HG03521 (cell line): Measurements from ENCODE around the gene CLDN4.
"Not testable (repeated sequence)": the region's sequence is repeated elsewhere in the genome, so short reads cannot be mapped to it uniquely, and the experiment has no call there.

ENCODE experiments used
- ATAC-seq: cut with Tn5 transposase; IDR thresholded peaks from one replicate; pipeline ENCODE4 v1.9.1; 2021; ENCODE audit warnings: mild to moderate bottlenecking, moderate library complexity; ENCODE audit not compliant: unreplicated experiment

The CLDN4 gene, protein sequence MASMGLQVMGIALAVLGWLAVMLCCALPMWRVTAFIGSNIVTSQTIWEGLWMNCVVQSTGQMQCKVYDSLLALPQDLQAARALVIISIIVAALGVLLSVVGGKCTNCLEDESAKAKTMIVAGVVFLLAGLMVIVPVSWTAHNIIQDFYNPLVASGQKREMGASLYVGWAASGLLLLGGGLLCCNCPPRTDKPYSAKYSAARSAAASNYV

DNA sequence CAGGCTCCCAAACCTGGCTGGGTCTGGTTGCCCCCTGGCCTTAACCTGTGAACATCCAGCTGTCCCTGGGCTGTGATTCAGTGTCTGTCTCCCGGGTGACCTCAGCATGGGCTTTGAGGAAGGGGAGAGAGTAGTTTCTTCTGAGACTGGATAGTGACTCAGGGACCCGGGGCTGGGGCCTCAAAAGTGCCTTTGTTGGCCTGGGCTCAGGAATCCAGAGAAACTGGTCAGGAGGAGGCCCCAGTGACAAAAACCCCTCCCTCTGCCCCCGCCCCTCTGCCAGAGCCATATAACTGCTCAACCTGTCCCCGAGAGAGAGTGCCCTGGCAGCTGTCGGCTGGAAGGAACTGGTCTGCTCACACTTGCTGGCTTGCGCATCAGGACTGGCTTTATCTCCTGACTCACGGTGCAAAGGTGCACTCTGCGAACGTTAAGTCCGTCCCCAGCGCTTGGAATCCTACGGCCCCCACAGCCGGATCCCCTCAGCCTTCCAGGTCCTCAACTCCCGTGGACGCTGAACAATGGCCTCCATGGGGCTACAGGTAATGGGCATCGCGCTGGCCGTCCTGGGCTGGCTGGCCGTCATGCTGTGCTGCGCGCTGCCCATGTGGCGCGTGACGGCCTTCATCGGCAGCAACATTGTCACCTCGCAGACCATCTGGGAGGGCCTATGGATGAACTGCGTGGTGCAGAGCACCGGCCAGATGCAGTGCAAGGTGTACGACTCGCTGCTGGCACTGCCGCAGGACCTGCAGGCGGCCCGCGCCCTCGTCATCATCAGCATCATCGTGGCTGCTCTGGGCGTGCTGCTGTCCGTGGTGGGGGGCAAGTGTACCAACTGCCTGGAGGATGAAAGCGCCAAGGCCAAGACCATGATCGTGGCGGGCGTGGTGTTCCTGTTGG is at the start of gene CLDN4:
TSS of gene CLDN4 (plus strand) at position 316 of the 903 bp plus-strand sequence. CDS start at position 522, 206 bp downstream.
- no peak for ATAC-seq

DNA sequence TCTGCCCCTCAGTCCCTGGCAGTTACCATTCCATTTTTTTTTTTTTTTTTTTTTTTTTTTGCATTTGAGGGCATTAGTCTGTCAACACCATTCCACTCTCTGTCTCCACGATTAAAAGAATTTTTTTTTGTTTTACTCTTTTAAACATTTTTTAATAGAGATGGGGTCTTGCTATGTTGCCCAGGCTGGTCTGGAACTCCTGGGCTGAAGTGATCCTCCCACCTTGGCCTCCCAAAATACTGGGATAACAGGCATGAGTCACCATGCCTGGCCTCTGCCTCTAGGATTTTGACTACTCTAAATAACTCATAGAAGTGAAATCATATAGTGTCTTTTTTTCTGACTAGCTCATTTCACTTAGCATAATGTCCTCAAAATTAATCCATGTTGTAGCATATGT is 44.2 kb upstream of the CLDN4 start:
- no peak for ATAC-seq

DNA sequence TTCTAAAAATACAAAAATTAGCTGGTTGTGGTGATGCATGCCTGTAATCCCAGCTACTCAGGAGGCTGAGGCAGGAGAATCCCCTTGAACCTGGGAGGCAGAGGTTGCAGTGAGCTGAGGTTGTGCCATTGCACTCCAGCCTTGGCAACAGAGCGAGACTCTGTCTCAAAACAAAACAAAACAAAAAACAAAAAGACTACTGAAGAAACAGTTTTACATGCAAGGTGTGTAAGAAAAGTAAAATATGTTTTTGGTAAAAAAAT is 43.1 kb upstream of the CLDN4 start:
- not testable (repeated sequence) for ATAC-seq

DNA sequence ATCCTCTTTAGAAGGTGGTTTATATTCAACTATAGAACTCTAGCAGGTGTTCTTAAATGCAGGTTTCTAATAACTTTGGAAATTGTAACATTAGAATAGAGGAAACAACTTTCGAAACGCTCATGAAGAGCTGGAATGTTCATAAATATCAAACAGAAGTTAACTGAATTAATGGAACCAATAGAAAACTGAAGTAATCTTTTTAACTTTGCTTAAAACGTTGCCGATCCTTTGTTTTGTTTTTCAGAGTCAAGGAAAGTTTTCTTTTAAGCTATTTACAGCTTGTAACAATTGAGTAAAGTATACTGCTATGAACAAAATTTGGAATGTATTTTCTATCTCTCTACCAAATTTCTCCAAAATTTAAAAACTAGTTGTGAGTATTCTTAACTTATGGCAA is 41.7 kb upstream of the CLDN4 start:
- no peak for ATAC-seq

DNA sequence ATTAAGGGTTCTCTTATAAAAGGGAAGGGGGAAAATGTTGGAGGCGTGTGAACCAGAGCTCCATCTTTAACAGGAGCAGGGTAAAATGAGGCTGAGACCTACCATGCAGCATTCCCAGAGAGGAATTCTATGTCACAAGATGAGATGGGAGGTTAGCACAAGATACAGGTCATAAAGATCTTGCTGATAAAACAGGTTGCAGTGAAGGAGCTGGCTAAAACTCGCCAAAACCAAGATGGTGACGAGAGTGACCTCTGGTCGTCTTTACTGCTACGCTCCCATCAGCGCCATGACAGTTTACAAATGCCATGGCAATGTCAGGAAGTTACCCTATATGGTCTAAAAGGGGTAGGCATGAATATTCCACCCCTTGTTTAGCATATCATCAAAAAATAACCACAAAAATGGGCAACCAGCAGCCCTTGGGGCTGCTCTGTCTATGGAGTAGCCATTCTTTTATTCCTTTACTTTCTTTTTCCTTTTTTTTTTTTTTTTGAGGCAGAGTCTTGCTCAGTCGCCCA is 39.6 kb upstream of the CLDN4 start:
- not testable (repeated sequence) for ATAC-seq

DNA sequence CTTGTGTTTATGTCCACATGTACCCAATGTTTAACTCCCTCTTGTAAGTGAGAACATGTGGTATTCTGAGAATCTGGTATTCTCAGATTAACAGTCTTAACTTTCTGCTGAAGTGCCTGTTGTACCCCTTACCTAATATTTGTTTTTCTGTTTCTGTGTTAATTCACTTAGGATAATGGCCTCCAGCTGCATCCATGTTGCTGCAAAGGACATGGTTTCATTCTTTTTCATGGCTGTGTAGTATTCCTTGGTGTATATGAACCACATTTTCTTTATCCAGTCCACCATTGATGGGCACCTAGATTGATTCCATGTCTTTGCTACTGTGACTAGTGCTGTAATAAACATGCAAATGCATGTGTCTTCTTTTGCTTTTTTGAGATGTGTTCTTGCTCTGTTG is 35.6 kb upstream of the CLDN4 start:
- ATAC-seq: not testable (repeated sequence)

DNA sequence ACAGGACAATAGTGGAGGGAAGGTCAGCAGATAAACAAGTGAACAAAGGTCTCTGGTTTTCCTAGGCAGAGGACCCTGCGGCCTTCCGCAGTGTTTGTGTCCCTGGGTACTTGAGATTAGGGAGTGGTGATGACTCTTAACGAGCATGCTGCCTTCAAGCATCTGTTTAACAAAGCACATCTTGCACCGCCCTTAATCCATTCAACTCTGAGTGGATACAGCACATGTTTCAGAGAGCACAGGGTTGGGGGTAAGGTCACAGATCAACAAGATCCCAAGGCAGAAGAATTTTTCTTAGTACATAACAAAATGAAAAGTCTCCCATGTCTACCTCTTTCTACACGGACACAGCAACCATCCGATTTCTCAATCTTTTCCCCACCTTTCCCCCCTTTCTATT is 34.1 kb upstream of the CLDN4 start:
- not testable (repeated sequence) for ATAC-seq

DNA sequence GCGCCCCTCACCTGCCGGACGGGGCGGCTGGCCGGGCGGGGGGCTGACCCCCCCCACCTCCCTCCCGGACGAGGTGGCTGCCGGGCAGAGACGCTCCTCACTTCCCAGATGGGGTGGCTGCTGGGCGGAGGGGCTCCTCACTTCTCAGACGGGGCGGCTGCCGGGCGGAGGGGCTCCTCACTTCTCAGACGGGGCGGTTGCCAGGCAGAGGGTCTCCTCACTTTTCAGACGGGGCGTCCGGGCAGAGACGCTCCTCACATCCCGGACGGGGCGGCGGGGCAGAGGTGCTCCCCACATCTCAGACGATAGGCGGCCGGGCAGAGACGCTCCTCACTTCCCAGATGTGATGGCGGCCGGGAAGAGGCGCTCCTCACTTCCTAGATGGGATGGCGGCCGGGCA is 33.6 kb upstream of the CLDN4 start:
- ATAC-seq: not testable (repeated sequence)

DNA sequence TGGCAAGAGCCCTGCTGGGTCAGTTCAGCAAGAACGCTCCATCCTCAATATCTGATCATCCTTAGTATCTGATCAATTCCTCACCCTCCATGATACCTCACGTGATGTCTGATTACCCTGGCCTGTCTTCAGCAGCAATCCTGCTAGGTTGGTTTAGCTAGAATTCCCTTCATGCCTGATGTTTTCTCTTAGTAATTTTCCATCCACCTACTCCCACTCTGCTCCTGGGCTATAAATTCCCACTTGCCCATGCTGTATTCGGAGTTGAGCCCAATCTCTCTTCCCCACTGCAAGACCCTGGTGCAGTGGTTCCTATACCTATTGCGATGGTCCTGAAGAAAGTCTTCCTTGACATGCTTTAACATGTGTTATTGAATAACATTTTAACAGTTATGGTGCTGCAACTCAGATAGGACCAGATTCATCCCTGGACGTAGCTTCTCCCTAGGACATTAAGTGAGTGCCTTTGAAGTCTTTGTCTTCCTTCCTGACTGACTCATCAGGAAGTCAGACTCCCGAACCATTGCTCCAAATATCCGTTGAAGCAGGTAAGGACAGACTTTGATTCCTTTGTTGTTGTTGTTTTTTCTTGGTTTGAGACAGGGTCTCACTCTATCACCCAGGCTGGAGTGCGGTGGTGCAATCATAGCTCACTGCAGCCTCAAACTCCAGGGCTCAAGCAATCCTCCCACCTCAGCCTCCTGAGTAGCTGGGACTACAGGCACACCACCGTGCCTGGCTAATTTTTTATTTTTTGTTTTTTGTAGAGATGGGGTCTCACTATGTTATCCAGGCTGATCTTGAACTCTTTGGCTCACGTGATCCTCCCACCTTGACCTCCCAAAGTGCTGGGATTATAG is 31.3 kb upstream of the CLDN4 start:
- ATAC-seq: no peak

DNA sequence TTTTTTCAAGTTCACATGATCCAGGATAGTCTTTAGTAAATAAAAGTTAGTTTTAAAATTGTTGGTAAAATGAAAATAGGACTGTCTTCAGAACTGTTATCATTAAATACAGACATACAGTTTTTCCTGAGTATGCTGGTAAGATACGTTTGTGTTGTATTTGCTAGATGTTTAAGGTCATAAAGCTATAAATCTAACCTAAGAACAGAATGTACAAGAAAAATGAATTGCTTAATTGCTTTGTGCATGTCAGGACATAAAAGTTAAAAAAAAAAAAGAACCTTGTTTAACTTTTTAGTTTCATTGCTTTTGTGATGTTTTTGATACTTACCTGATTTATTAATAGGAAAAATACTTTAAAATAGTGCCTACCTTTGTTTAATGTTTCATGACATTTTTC is 29.2 kb upstream of the CLDN4 start:
- no peak for ATAC-seq

DNA sequence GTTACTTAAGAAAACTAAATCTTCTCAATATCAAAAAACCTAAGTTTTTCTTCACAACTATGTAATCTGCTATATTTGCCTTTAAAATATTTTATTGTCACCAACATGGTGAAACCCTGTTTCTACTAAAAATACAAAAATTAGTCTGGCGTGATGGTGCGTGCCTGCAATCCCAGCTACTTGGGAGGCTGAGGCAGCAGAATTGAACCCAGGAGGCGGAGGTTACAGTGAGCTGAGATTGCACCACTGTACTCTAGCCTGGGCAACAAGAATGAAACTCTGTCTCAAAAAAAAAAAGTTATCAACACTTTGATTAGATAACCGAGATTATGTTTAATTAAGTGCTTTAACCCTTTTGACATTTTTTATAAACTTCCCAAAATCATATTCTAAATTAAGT is 28.3 kb upstream of the CLDN4 start:
- ATAC-seq: no peak

DNA sequence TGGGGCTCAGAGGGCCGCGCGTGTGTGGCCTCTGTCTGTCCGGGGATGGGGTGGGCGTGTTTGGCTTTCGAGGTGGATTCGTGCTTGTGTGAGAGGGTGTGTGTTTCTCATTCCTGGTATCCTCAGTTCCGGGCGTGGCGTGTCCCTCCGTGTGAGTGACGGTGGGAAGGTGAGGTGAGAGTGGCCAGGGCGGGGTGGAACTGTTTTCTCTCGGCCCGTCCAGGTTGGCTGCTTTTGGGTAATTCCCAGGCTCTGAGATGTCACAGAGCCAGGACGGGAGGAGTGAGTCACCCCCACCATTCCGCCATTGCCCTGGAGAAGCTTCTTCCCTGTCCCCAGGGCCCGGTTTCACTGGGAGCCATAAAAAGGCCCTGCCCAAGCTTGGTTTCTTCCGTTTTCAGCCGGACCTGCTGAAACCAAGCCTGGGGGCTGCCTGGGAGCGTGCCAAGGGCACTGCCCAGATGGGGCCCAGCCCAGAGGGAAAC is 21.3 kb upstream of the CLDN4 start:
- no peak for ATAC-seq

DNA sequence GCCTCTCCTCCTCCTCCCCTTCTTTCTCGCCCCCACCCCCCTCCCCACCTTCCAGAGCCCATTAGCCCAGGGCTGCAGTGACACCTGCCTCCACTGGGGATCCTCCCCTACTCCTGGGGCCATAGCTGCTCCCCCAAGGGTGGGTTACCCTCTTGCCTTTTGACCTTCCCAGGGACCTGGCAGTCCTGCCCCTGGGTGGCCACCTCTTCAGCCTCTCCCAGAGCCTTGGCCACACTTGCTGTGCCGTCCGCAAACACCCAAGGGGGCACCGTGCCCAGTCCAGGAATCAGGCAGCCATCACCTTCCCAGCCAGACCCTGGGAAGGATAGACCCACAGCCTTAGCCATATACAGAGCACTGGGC is 19.8 kb upstream of the CLDN4 start:
- ATAC-seq: no peak

DNA sequence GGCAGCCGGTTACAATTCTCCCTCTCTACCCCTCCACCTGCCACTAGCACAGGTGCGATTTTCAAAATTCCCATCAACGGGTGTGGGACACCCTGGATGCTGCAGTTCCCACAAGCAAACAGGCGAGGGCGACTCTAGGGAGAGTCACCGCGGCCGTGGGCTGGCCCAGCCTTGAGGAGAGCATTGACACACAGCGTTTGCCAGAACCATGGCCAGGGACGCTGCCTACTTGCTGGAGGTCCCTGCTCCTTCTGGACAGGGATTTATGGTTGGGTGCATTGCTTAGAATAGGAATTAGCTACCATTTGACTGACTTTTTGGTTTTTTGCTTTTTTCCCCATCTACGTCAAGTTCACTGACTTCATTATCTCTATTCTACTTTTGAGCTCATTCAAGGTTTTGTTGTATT is 19.0 kb upstream of the CLDN4 start:
- no peak for ATAC-seq

DNA sequence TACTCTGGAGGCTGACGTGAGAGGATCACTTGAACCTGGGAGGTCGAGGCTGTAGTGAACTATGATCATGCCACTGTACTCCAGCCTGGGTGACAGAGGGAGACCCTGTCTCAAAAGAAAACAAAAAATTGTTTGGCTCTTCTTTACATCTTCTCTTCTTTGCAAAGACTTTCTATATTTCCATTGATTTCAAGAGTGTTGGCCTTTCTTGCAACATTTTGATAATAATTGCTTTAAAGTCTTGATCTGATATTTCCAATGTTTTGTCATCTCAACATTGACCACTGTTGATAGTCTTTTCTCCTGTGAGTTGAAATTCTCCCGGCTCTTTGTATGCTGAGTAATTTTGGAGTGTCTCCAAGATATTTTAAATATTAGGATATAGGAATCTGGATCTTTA is 17.8 kb upstream of the CLDN4 start:
- ATAC-seq: no peak

DNA sequence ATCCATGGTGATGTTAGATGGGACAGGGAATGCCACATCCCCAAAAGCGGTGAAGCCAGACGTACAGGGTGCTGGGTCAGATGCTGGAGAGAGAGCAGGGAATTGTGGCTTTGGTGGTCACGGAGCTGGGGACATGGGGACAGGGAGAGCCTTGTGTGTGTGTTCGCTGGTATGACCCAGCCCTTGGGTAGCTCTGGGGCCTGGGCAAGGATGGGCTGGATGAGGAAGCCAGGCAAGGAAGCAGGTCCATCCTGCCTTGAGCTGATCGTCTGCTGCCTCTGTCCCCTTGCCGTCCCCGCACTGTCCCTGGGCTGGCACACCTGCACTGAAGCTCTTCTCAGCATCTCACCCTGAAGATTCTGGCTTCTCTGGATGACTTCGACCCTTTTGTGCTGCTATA is 15.4 kb upstream of the CLDN4 start:
- no peak for ATAC-seq

DNA sequence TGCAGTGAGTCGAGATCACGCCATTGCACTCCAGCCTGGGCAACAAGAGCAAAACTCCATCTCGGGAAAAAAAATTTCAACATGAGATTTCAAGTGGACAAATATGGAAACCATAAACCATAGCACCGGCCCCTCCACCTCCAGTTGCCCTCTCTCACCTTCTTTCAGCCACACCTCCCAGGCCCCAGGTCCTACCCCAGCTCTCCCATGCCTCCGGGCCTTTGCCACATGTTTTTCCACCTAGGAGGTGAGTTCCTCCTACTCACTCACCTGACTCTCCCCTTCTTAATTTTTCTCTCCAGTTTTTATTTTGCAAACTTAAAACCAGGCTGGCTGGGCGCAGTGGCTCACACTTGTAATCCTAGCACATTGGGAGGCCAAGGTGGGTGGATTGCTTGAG is 13.7 kb upstream of the CLDN4 start:
- ATAC-seq: no peak

DNA sequence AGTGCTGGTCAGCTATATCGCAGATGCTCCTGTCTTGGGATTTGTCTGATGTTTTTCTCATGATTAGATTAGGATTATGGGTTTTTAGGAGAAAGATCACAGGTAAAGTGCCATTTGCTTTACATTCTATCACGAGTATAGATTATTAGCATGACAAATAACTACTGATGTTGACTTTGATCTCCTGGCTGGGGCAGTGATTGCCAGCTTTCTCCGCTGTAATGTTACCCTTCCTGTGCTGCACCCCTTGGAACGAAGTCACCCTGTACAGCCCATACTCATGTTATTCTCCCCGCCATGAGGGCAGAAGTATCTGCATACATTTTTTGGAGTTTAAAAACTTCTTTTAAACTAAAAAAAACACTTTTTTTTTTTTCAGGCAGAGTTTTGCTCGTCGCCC is 10.8 kb upstream of the CLDN4 start:
- no peak for ATAC-seq

DNA sequence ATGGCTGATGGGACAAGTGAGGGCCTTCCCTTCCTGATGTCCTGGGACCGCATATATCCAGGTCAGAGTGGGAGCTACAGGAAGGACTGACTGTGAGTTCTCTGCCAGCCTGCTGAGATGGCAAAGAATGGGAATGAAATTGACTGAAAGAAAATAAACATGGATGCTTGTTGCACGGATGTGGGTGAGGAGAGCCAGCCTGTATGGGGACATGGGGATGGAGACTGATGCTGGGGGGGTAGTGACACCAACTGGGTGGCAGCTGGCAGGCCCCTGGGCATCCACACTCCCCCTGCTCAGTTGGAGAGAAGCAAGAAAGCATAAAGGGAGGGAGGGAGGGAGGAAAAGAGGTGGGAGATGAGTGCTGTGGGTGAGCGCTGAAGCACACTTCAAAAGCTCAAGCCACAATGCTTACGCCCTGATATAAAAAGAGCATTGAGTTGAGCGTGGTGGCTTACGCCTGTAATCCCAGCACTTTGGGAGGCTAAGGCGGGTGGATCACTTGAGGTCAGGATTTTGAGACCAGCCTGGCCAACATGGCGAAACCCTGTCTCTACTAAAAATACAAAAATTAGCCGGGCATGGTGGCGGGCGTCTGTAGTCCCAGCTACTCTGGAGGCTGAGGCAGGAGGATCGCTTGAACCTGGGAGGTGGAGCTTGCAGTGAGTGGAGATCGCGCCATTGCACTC is 9.1 kb upstream of the CLDN4 start:
- ATAC-seq: not testable (repeated sequence)

DNA sequence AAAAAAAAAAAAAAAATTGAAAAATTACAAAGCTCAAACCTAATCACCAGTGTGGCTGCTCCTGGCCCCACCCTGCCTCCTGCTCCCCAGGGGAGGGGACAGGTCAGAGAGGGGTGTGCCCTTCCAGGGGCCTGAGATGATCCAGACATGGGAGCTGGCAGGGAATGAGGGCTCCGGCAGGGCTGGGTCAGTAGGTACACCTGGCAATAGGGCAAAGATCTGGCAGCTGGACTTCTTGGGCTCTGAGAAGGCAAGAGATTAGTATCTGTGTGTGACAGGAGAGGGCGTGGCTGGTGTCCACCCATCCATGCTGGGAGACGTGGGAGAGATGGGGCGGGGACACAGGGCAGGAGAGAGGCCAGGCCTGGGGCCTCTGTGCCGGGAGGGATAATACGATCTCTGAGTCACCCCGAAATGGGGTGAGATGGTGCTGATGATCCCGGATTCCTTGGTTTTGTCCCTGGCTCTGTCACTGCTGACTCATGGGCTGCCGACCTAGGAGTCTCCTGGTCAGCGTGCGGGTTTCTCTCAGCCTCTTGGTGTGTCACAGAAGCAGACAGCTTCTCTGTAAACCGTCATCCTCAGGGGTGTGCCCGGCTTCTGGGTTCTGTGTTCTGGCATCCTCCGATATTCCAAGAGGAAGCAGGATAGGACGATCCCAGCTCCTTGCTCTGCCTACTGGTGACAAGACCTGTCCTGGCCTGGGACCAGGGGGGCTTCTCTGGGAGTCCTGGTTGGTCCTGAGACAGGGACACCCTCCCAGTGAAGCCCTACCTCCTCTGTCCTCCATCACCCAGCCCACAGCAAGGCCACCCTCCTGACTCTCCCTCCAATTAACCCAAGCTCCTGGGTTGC is 8.2 kb upstream of the CLDN4 start:
- ATAC-seq: no peak
